SK-N-SH (cell line): ENCODE results near the gene SEMA3C. TPM values are rescaled to one million over a fixed set of nuclear protein-coding genes. Genes with fewer than 3 reads are reported as not detected.

Source experiments
- CTCF ChIA-PET: fragments of 300-600, 350-600 bp; formaldehyde crosslinking; extraction: SDS; loops from one replicate; lab custom pipeline; 2021; lab: Yijun Ruan, JAX
- POLR2A ChIA-PET: fragments of 350-600 bp; sonication (Branson Sonifier 250); formaldehyde crosslinking; extraction: SDS; loops from one replicate; lab custom pipeline; 2020; ENCODE audit warnings: antibody characterized with exemption, inconsistent platforms; lab: Yijun Ruan, JAX
- DNase-seq: peaks from one replicate; pipeline ENCODE4 v3.0.0; 2012
- H2AFZ ChIP-seq: fragments of 200-600 bp; sonication (generic); 2 replicates; pipeline ENCODE4 v1.8.1; 2016; ENCODE audit warnings: antibody characterized with exemption, mild to moderate bottlenecking, low read depth
- H3F3A ChIP-seq: fragments of 200-600 bp; sonication (generic); replicated peaks from 2 replicates; pipeline ENCODE3; 2016; ENCODE audit warnings: antibody characterized with exemption, mild to moderate bottlenecking; ENCODE audit not compliant: insufficient read depth
- H3K27ac ChIP-seq, 2 experiments: fragments of 200-500 bp in 1 of 2; fragments of 200-600 bp in 1 of 2; sonication (Bioruptor generic) in 1 of 2; sonication (generic), shearing (Covaris generic) in 1 of 2; 2 replicates each; pipeline versions ENCODE4 v1.5.1 to v1.6.1; 2014 to 2016; ENCODE audit warnings: low read depth in 2 of 2, inconsistent platforms in 1 of 2, low read length in 1 of 2, mild to moderate bottlenecking in 1 of 2, mixed read lengths in 1 of 2
- H3K27me3 ChIP-seq: fragments of 200-600 bp; sonication (generic), shearing (Covaris generic); 2 replicates; pipeline ENCODE4 v1.6.1; 2016; ENCODE audit warnings: mixed run types; ENCODE audit not compliant: insufficient read depth
- H3K36me3 ChIP-seq, 2 experiments: fragments of 200-500 bp in 1 of 2; fragments of 200-600 bp in 1 of 2; sonication (Bioruptor generic) in 1 of 2; sonication (generic) in 1 of 2; replicated peaks in 1 of 2; 2 replicates each; pipeline versions ENCODE3 to v1.5.1; 2014 to 2016; ENCODE audit warnings: low read length in 1 of 2, mild to moderate bottlenecking in 1 of 2; ENCODE audit not compliant: insufficient read depth in 2 of 2, control insufficient read depth in 1 of 2
- H3K4me1 ChIP-seq, 2 experiments: fragments of 200-500 bp in 1 of 2; fragments of 200-600 bp in 1 of 2; sonication (Bioruptor generic) in 1 of 2; sonication (generic), shearing (Covaris generic) in 1 of 2; 2 replicates each; pipeline versions ENCODE4 v1.5.1 to v1.6.1; 2014 to 2016; ENCODE audit warnings: low read depth in 1 of 2, low read length in 1 of 2, mixed run types in 1 of 2; ENCODE audit not compliant: insufficient read depth in 2 of 2, control insufficient read depth in 1 of 2
- H3K4me2 ChIP-seq: fragments of 200-600 bp; sonication (generic), shearing (Covaris generic); 2 replicates; pipeline ENCODE4 v1.6.1; 2017; ENCODE audit warnings: mixed run types
- H3K4me3 ChIP-seq, 2 experiments: fragments of 200-500 bp in 1 of 2; fragments of 200-600 bp in 1 of 2; sonication (Bioruptor generic) in 1 of 2; sonication (generic), shearing (Covaris generic) in 1 of 2; 2 replicates each; pipeline versions ENCODE4 v1.5.1 to v1.8.1; 2014 to 2016; ENCODE audit warnings: low read depth in 2 of 2, inconsistent platforms in 1 of 2, low read length in 1 of 2, mild to moderate bottlenecking in 1 of 2, mixed read lengths in 1 of 2, moderate library complexity in 1 of 2
- H3K79me2 ChIP-seq: fragments of 200-600 bp; sonication (generic); 2 replicates; pipeline ENCODE4 v1.8.1; 2017; ENCODE audit warnings: mild to moderate bottlenecking; ENCODE audit not compliant: insufficient read depth
- H3K9ac ChIP-seq: fragments of 200-600 bp; sonication (generic); 2 replicates; pipeline ENCODE4 v1.6.1; 2017; ENCODE audit warnings: mixed run types
- H3K9me2 ChIP-seq: fragments of 200-600 bp; sonication (generic); 2 replicates; pipeline ENCODE4 v1.6.1; 2017; ENCODE audit warnings: mixed run types
- H3K9me3 ChIP-seq: fragments of 200-600 bp; sonication (generic); 2 replicates; pipeline ENCODE4 v1.6.1; 2017; ENCODE audit warnings: mixed run types, mild to moderate bottlenecking, moderate library complexity
- H4K20me1 ChIP-seq: fragments of 200-600 bp; sonication (generic); 2 replicates; pipeline ENCODE4 v1.6.1; 2017; ENCODE audit warnings: mild to moderate bottlenecking, mixed run types; ENCODE audit not compliant: insufficient read depth
- EP300 ChIP-seq, 2 experiments: IDR thresholded peaks; 2 replicates each; pipeline versions ENCODE4 v1.4.0 to v1.6.1; 2012; ENCODE audit warnings: borderline replicate concordance in 1 of 2, low read depth in 1 of 2, low read length in 1 of 2
- FOXM1 ChIP-seq: IDR thresholded peaks from 2 replicates; pipeline ENCODE4 v1.4.0; 2012; ENCODE audit warnings: low read depth, mild to moderate bottlenecking
- GABPA ChIP-seq: IDR thresholded peaks from 2 replicates; pipeline ENCODE4 v1.4.0; 2012; ENCODE audit warnings: low read depth, mild to moderate bottlenecking
- JUND ChIP-seq: IDR thresholded peaks from 2 replicates; pipeline ENCODE4 v1.4.0; 2012
- NFIC ChIP-seq: IDR thresholded peaks from 2 replicates; pipeline ENCODE4 v1.4.0; 2012; ENCODE audit warnings: borderline replicate concordance
- NRF1 ChIP-seq: IDR thresholded peaks from 2 replicates; pipeline ENCODE4 v1.6.1; 2012; ENCODE audit warnings: low read depth, mild to moderate bottlenecking, low read length
- TCF12 ChIP-seq: IDR thresholded peaks from 2 replicates; pipeline ENCODE4 v1.4.0; 2012
- YY1 ChIP-seq: IDR thresholded peaks from 2 replicates; pipeline ENCODE4 v1.4.0; 2012; ENCODE audit warnings: low read depth, mild to moderate bottlenecking
- WGBS: methylation state at CpG from one replicate; pipeline ENCODE4 v1.1.6; 2017; ENCODE audit warnings: low lambda C conversion rate; 5-methylcytosine and 5-hydroxymethylcytosine counted together
- polyA plus RNA-seq, 3 experiments: library from polyadenylated mRNA; depleted of rRNA; stranded (reverse); fragments of >200 nt; gene quantifications; 2 replicates each; pipeline ENCODE4 v1.2.3, GENCODE V29; 2012
- TF ChIP-seq, protein P1 (sequence below): IDR thresholded peaks from 2 replicates; pipeline ENCODE4 v1.4.0; 2012; ENCODE audit warnings: low read depth, borderline replicate concordance
- TF ChIP-seq, protein P2 (sequence below): IDR thresholded peaks from 2 replicates; pipeline ENCODE4; 2012
- TF ChIP-seq, protein P3 (sequence below): fragments of 200-600 bp; sonication (generic); IDR thresholded peaks from 2 replicates; pipeline ENCODE4 v1.6.1; 2017; ENCODE audit warnings: antibody characterized with exemption, mild to moderate bottlenecking, moderate library complexity
- TF ChIP-seq, protein P4 (sequence below): fragments of 150-350 bp; IDR thresholded peaks from 2 replicates; pipeline ENCODE4 v1.6.1; 2017; ENCODE audit warnings: antibody characterized with exemption, low read length, low read depth, borderline replicate concordance
- TF ChIP-seq, protein P5 (sequence below): IDR thresholded peaks from 2 replicates; pipeline ENCODE4 v1.4.0; 2012; ENCODE audit warnings: low read depth
- TF ChIP-seq, protein P6 (sequence below): IDR thresholded peaks from 2 replicates; pipeline ENCODE4 v1.6.1; 2012; ENCODE audit warnings: mild to moderate bottlenecking, low read depth, low read length, moderate library complexity

SEMA3C gene
- polyA plus RNA-seq, 1 of the 3 experiments (the other 2 are of a cell fraction), result 51.1 TPM

DNA sequence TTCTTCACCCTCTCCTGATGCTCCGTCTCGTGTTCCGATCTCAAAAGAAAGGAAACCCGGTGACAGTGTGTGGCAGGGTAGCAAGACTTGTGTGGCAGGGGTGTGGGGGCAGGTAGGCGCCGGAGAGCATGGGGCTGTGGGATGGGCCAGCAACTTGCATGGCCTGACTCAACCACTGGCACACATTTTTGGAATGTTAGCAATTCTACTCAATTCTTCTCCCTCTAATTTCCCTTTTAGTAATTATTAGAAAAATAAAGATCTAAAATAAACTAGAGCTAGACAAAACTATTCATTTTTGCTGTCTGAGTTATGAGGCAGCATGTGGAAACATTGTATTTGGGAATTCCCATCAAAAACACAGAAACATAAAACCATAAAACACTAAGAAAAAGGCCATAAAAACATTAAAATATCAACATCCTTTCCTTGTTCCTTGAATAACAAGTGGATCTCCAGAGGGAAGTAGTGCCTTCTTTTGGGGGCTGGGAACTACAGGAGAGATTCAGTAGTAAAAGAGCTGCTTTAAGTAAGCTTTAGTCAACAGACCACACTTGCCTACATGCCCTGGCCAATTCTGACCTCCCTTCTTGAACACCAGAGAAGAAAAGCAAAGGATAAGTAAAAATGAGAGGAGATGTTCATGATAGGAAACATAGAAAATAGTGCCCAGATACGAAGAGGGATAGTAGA, 21.8 kb downstream of the SEMA3C start:
- H3K4me1 ChIP-seq, result peaks cover 6 to 19% of the 10 kb centered on the region in 2 experiments; a peak in 3 of 4 replicates
- H3K79me2 ChIP-seq, result peaks cover 34% of the 10 kb centered on the region; the same call in 1 of the 2 replicates
- H3K36me3 ChIP-seq, result peaks cover 10 to 15% of the 10 kb centered on the region in 2 experiments
- H2AFZ ChIP-seq, result no peak overlapping the region
- ChIA-PET POLR2A (no interaction called here), CTCF (interaction anchor here (1.0 to 1.3 kb wide), 2 partner anchors 10 to 15 kb away, joined by 3 to 4 read pairs; no protein-coding TSS in a partner anchor)
- H4K20me1 ChIP-seq, result no peaks in the 10 kb centered on the region
- H3F3A ChIP-seq, result peaks cover 28% of the 10 kb centered on the region
- TF ChIP-seq, protein P1, sequence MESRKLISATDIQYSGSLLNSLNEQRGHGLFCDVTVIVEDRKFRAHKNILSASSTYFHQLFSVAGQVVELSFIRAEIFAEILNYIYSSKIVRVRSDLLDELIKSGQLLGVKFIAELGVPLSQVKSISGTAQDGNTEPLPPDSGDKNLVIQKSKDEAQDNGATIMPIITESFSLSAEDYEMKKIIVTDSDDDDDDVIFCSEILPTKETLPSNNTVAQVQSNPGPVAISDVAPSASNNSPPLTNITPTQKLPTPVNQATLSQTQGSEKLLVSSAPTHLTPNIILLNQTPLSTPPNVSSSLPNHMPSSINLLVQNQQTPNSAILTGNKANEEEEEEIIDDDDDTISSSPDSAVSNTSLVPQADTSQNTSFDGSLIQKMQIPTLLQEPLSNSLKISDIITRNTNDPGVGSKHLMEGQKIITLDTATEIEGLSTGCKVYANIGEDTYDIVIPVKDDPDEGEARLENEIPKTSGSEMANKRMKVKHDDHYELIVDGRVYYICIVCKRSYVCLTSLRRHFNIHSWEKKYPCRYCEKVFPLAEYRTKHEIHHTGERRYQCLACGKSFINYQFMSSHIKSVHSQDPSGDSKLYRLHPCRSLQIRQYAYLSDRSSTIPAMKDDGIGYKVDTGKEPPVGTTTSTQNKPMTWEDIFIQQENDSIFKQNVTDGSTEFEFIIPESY, result no peak
- TF ChIP-seq, protein P2, sequence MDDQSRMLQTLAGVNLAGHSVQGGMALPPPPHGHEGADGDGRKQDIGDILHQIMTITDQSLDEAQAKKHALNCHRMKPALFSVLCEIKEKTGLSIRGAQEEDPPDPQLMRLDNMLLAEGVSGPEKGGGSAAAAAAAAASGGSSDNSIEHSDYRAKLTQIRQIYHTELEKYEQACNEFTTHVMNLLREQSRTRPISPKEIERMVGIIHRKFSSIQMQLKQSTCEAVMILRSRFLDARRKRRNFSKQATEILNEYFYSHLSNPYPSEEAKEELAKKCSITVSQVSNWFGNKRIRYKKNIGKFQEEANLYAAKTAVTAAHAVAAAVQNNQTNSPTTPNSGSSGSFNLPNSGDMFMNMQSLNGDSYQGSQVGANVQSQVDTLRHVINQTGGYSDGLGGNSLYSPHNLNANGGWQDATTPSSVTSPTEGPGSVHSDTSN, result no peak
- TF ChIP-seq NFIC (no peak), YY1 (no peak), FOXM1 (no peak)
- TF ChIP-seq, protein P3, sequence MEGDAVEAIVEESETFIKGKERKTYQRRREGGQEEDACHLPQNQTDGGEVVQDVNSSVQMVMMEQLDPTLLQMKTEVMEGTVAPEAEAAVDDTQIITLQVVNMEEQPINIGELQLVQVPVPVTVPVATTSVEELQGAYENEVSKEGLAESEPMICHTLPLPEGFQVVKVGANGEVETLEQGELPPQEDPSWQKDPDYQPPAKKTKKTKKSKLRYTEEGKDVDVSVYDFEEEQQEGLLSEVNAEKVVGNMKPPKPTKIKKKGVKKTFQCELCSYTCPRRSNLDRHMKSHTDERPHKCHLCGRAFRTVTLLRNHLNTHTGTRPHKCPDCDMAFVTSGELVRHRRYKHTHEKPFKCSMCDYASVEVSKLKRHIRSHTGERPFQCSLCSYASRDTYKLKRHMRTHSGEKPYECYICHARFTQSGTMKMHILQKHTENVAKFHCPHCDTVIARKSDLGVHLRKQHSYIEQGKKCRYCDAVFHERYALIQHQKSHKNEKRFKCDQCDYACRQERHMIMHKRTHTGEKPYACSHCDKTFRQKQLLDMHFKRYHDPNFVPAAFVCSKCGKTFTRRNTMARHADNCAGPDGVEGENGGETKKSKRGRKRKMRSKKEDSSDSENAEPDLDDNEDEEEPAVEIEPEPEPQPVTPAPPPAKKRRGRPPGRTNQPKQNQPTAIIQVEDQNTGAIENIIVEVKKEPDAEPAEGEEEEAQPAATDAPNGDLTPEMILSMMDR, result no peak
- TF ChIP-seq, protein P4, sequence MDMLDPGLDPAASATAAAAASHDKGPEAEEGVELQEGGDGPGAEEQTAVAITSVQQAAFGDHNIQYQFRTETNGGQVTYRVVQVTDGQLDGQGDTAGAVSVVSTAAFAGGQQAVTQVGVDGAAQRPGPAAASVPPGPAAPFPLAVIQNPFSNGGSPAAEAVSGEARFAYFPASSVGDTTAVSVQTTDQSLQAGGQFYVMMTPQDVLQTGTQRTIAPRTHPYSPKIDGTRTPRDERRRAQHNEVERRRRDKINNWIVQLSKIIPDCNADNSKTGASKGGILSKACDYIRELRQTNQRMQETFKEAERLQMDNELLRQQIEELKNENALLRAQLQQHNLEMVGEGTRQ, result no peak
- H3K4me2 ChIP-seq, result 0 out of 2 replicates have a peak overlapping the region, but pooled peaks have one; percentile 7
- H3K4me3 ChIP-seq, result no peak overlapping the region
- no peaks in the 10 kb centered on the region for H3K27me3 ChIP-seq
- no peak overlapping the region; the same call in 1 of the 2 replicates for H3K9ac ChIP-seq
- no peaks in the 10 kb centered on the region for H3K9me2 ChIP-seq
- 95% methylated on average over 7 of the region's 7 CpGs for WGBS
- no peaks in the 10 kb centered on the region for H3K9me3 ChIP-seq
- H3K27ac ChIP-seq, result peak overlapping the region; percentile 56; a peak in 3 of 4 replicates
- no peak for DNase-seq

DNA sequence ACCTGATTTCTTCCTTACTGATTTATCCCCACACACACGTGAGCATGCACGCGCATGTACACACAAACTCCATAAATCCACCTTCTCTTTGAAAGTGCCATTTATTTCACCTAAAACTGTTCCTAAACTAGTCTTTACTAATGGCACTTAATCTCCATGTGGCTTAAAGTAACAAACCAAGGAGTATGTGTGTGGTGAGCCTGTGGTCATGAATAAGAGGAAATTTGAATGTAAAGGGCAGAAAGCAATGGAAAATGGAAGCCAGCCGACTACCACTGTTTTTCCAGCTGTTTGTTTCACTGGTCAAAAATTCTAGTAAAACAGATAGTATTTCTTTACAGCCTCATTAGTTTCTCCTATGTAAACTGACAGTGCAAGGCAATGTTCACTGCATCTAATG, 23.8 kb downstream of the SEMA3C start:
- WGBS, result 93% methylated on average over 4 of the region's 4 CpGs
- H3K4me3 ChIP-seq, result no peak overlapping the region
- no peak for DNase-seq
- ChIA-PET CTCF (no interaction called here), POLR2A (no interaction called here)
- no peak overlapping the region for H3K27ac ChIP-seq
- no peaks in the 10 kb centered on the region for H3K9me3 ChIP-seq
- no peak overlapping the region for H3K9ac ChIP-seq
- no peak overlapping the region for H3K4me2 ChIP-seq
- peaks cover 8% of the 10 kb centered on the region for H3F3A ChIP-seq
- H3K27me3 ChIP-seq, result no peaks in the 10 kb centered on the region
- peaks cover 8 to 15% of the 10 kb centered on the region in 2 experiments; a peak in 2 of 4 replicates for H3K4me1 ChIP-seq
- no peaks in the 10 kb centered on the region for H4K20me1 ChIP-seq
- H2AFZ ChIP-seq, result no peak overlapping the region
- H3K9me2 ChIP-seq, result no peaks in the 10 kb centered on the region
- peaks cover 28% of the 10 kb centered on the region; the same call in 1 of the 2 replicates for H3K79me2 ChIP-seq
- H3K36me3 ChIP-seq, result peaks cover 13 to 15% of the 10 kb centered on the region in 2 experiments
- TF ChIP-seq, protein P1, result no peak
- TF ChIP-seq TCF12 (no peak), JUND (no peak), GABPA (no peak), NRF1 (no peak), EP300 (IDR thresholded peaks at IDR 0.05; ENCODE audit: borderline replicate concordance in 1 of 2, low read depth in 1 of 2, low read length in 1 of 2) (no peak)
- TF ChIP-seq, protein P5, sequence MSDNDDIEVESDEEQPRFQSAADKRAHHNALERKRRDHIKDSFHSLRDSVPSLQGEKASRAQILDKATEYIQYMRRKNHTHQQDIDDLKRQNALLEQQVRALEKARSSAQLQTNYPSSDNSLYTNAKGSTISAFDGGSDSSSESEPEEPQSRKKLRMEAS, result no peak
- TF ChIP-seq, protein P6, sequence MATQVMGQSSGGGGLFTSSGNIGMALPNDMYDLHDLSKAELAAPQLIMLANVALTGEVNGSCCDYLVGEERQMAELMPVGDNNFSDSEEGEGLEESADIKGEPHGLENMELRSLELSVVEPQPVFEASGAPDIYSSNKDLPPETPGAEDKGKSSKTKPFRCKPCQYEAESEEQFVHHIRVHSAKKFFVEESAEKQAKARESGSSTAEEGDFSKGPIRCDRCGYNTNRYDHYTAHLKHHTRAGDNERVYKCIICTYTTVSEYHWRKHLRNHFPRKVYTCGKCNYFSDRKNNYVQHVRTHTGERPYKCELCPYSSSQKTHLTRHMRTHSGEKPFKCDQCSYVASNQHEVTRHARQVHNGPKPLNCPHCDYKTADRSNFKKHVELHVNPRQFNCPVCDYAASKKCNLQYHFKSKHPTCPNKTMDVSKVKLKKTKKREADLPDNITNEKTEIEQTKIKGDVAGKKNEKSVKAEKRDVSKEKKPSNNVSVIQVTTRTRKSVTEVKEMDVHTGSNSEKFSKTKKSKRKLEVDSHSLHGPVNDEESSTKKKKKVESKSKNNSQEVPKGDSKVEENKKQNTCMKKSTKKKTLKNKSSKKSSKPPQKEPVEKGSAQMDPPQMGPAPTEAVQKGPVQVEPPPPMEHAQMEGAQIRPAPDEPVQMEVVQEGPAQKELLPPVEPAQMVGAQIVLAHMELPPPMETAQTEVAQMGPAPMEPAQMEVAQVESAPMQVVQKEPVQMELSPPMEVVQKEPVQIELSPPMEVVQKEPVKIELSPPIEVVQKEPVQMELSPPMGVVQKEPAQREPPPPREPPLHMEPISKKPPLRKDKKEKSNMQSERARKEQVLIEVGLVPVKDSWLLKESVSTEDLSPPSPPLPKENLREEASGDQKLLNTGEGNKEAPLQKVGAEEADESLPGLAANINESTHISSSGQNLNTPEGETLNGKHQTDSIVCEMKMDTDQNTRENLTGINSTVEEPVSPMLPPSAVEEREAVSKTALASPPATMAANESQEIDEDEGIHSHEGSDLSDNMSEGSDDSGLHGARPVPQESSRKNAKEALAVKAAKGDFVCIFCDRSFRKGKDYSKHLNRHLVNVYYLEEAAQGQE, result no peak
